GM21737 (cell line): ENCODE results near the gene RIPK4.

Source experiments
- ATAC-seq: cut with Tn5 transposase; IDR thresholded peaks from one replicate; pipeline ENCODE4 v1.9.1; 2021; ENCODE audit warnings: mild to moderate bottlenecking, moderate library complexity; ENCODE audit not compliant: unreplicated experiment

The RIPK4 gene

GRCh38 chr21:41766883-41767605, at the start of gene RIPK4:
Gene RIPK4, minus strand, starts transcription at chr21:41767052. Its CDS starts 11 bp downstream, at chr21:41767041.
- ATAC-seq = peak; percentile 46

DNA sequence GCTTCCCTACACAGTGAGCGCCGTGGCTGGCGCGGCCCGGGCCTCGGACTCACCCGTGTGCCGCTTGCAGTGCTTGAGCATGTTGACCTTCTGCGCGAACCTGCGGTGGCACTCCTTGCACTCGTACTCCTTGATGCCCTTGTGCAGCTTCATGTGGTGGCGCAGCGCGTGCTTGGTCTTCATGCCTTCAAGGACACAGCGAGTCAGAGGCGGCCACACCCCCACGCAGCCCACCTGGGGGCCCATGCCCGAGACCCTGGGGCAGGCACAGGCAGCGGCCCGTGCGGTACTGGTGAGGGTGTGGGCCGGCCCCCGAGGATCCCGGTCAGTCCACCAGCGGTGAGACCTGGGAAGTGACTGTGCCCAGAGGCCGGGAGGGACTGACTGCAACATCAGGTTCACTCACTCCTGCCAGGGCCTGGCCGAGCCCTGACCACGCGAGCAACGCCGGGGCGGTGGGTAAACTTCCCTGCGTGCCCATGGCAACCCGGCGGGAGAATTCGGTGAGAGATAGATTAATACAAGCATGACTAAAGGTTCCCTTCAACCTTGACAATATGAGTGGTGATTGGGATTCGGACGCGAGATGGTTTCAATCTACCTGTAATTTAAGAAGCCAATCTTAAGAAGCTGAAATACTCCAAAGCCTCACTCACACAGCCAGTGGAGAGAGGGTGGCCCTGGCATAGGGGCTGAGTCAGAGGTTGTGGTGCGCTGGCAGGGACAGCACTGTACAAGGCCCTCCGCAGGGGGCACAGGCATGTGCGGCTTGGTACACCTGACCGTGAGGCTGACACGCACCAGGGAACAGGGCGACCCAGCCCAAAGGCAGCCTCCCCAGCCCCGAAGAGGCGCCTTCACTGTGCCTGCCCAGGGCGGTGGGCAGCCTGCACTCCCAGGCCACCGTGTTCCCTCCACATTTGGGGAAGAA, 49.1 kb upstream of the RIPK4 start:
- no peak for ATAC-seq

DNA sequence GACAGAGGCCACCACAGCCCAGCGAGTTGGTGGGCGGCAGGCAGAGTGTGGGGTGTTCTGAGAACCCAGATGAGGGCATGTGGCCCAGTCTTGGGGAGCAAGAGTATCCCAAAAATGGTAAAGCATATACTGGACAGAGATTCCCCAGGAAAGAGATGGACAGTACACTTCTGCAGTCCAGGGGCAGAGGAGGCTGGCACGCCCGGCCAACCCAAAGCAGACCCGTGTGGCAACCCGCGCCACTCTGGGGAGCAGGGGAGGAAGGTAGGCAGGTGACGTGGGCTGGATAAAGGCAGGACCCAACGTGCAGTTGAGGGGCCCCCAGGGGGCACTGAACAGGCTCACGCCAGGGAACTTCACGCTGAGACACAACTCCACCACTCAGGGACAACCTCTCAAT, 46.4 kb upstream of the RIPK4 start:
- no peak for ATAC-seq

- no peak for ATAC-seq
These were observed 45.8 kb upstream of the RIPK4 start for GRCh38 chr21:41812679-41813078.

GRCh38 chr21:41810597-41810932, 43.7 kb upstream of the RIPK4 start:
- ATAC-seq = no peak

GRCh38 chr21:41809891-41810596, 43.2 kb upstream of the RIPK4 start:
- no peak for ATAC-seq

- ATAC-seq = no peak
These were observed 42.0 kb upstream of the RIPK4 start for GRCh38 chr21:41808846-41809245.

GRCh38 chr21:41808094-41808493, 41.2 kb upstream of the RIPK4 start:
- ATAC-seq = no peak

DNA sequence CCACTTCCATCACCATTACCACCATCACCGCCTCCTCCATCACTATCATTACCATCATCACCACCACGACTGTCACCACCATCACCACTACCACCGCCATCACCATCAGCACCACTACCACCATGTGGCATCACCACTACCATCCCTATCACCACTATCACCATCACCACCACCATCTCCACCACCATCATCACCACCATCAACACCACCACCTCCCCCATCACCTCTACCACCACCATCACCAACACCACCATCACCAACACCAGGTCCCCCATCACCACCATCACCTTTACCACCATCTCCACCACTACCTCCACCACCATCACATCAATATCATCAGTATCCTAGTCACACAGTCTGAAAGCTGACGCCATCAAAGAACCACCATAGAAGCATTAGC, 39.9 kb upstream of the RIPK4 start:
- no peak for ATAC-seq

GRCh38 chr21:41805643-41806042, 38.8 kb upstream of the RIPK4 start:
- no peak for ATAC-seq

- ATAC-seq = no peak
These were observed 38.2 kb upstream of the RIPK4 start for GRCh38 chr21:41805038-41805437.

DNA sequence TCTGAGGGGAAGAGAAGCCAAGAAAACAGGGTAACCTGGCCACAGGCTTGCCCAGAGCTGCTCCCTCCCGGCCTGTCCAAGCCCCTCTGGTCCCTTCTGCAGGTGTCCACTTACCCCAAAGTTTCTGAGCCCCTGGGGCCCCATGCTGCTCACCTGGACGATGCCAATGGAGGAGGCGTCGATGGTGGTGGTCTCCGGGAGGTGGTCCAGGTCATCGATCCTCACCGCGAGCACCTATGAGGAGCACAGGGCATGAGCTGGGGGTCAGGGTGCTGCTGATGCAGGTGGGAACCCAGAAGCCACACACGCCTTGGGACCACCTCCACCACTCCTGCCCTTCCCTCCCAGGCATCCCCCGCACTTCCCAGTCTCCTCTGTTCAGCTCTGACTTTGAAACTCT, 37.5 kb upstream of the RIPK4 start:
- no peak for ATAC-seq

DNA sequence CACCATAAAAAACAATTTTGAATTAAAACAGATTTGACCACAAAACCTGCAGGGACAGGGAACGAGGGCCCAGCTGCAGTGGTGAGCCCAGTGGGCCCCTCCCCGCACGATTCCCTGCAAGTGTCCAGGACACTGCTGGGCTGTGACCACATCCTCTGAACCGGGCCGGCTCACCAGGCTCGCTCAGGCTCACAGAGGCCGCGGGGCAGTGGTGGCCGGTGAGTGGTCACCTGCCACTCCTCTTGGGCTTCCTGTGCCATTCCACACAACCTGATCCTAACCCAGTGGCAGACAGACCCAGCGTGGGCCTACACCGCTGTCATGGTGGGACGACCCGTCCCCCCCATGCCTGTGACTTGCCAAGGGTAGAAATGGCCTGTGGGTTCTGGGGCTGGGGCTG, 36.5 kb upstream of the RIPK4 start:
- no peak for ATAC-seq

GRCh38 chr21:41802684-41803083, 35.8 kb upstream of the RIPK4 start:
- no peak for ATAC-seq

DNA sequence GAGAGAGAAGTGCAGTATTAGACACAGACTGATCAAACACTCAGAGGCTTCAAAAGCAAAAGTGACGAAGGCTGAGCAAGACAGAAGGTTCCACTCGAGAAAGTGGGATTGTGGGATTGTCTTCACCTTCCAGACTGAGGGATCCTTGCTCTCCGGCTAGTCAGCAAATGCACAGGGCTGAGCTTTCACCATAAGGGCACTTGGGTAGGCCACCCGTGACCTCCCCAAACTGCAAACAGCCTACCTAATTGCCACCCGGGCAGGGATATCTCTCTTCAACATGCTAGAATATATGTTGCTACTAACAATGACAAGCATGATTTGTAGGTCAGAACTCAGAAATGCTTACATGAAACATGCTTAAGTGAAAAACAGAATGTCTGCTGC, 35.3 kb upstream of the RIPK4 start:
- no peak for ATAC-seq

- ATAC-seq = no peak
These were observed 34.7 kb upstream of the RIPK4 start for GRCh38 chr21:41801321-41802197.

GRCh38 chr21:41800425-41801320, 33.8 kb upstream of the RIPK4 start:
- no peak for ATAC-seq

GRCh38 chr21:41799763-41800162, 32.9 kb upstream of the RIPK4 start:
- ATAC-seq = no peak

- ATAC-seq = no peak
These were observed 31.5 kb upstream of the RIPK4 start for GRCh38 chr21:41798326-41798725.
